CD4-positive, alpha-beta T cell treated with Interleukin-17A for 1 hour (primary cell): ENCODE data around the gene PLPPR5.

ENCODE experiments used
- DNase-seq: peaks from one replicate; pipeline ENCODE4 v3.0.0-alpha.2; 2020

The PLPPR5 gene

DNA sequence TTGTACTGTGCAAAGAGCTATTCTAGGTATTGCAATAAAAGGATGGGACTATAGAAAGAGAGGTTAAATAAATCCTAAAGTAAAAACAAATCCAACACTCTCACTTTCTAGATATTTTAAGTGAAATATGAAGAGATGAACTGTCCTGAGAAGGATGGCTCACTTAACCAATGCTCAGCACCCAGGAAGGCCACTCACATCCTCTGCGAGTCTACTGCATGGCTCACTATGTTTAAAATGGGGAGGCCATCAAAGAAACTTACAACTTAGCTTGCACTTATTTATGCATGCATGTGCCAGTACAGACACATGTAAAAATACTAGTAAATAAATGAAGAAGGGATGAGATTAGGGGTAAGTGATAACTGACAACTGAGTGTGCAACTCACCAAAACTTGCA is 37.5 kb downstream of the PLPPR5 start:
- no peak for DNase-seq

- no peak for DNase-seq
Measured at GRCh38 chr1:98965394-98965793, 39.3 kb downstream of the PLPPR5 start.

- DNase-seq, result no peak
Measured at GRCh38 chr1:98964198-98964597, 40.5 kb downstream of the PLPPR5 start.

DNA sequence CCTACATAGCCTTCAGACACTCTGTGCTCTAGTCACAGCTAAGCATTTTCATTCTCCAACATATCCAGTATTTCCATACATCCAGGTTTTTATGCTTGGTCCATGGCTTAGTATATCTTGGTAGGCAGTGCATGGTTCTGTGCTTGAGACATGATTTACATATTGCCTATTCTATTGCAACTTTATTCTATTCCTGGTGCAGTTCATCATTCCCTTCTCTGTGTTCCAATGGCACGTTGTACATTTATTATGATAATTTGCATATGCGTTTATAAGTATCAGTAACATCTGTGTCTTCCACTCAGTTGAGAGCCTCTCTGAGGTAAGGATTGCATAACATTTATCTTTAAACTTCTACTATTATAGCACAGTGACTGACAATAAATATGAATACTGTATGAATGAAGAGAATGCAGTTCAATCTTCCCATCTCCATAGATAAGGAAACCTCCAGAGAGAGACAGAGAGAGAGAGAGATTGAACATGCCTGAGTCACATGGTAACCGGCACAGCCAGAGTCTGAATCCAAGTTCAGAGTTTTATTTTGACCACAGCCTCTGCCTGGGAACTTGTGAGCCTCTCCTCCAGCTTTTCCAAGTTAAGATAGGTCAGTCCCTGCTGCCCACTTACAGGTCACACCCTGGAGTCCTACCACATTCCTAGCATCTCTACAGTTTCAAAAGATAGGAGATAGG is 41.5 kb downstream of the PLPPR5 start:
- no peak for DNase-seq

GRCh38 chr1:98962156-98962555 is 42.5 kb downstream of the PLPPR5 start:
- no peak for DNase-seq

GRCh38 chr1:98949621-98950020 is 55.0 kb downstream of the PLPPR5 start:
- DNase-seq, result no peak

DNA sequence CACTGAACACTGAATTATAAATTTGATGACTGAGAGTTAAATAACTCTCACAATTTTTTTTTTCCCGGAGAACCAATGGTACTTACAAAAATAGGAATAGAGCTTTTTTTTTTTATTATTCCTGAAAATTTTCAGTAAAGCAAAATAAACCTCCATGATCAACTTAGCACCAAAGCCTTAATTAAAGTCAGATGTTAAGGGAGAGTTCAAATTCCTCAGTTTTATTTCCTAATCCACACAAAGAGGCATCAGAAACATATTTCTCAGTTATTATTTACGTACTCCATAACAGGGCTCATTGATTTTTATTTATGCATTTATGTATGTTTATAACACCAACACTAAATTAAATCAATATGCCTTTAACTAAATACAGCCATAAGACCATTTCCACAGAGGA is 55.5 kb downstream of the PLPPR5 start:
- DNase-seq, result no peak

- no peak for DNase-seq
Measured at GRCh38 chr1:98947071-98947470, 57.6 kb downstream of the PLPPR5 start.

DNA sequence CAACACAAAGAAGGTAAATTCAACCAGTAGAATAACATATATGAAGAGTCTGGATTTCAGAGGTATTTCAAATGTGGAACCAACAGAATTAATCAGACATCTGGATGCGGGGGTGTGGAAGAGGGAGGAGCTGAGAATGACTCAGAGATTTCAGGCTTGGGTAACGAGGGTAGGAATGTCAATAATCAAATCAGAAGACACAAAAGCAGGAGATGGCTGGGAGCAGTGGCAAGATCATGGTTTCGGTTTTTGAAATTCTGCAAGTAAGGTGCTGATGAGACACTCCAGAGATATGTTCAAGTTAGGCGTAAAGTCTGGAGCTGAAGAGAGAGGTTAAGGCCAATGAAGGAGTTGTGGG is 64.0 kb downstream of the PLPPR5 start:
- no peak for DNase-seq

DNA sequence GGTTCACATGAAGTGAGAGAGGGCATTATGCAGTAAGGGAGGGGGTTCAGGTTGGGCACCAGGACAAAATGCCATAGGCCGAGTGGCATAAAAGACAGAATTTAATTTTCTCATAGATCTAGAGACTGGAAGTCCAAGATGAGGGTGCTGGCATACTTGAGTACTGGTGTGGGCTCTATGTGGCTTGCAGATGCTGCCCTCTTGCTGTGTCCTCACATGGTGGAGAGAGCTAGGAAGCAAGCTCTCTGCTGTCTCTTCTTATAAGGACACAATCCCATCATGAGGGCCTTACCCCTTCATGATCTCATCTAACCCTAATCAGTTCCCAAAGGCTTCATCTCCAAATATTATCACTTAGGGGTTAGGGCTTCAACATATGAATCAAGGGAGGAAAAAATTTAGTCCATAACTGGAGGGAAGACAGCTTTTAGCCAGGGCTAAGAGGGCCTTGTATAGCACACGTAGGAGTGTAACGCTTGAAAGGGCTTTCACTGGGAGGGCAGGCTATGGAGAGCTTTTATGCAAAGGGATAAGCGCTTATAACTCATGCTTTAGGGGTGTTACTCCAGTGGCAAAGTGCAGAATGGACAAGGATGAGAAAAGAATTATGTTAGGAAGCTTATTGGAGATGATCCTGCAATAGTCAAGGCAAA is 64.5 kb downstream of the PLPPR5 start:
- peak; percentile 6 for DNase-seq

- no peak for DNase-seq
Measured at GRCh38 chr1:98939471-98939870, 65.2 kb downstream of the PLPPR5 start.

DNA sequence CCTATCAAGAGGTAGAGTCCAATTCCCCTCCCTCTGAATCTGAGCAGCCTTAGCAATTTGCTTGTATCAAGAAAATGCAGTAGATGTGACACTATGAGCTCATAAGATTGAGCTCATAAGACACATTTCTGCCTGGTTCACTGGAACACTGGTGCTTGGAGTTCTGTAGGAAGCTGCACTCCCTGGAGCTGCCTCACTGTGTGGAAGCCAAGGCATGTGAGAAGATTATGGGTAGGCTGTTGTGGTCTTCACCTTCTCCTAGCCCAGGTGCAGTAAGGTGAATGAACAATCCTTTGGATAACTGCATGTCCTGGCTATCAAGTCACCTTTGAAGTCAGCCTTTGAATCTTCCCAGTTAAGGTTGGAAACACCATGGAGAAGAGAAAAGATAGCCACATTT is 67.3 kb downstream of the PLPPR5 start:
- DNase-seq, result no peak

GRCh38 chr1:98932184-98932583 is 72.5 kb downstream of the PLPPR5 start:
- DNase-seq, result no peak

GRCh38 chr1:98931128-98931835 is 73.4 kb downstream of the PLPPR5 start:
- no peak for DNase-seq

GRCh38 chr1:98929437-98929836 is 75.2 kb downstream of the PLPPR5 start:
- DNase-seq, result no peak

DNA sequence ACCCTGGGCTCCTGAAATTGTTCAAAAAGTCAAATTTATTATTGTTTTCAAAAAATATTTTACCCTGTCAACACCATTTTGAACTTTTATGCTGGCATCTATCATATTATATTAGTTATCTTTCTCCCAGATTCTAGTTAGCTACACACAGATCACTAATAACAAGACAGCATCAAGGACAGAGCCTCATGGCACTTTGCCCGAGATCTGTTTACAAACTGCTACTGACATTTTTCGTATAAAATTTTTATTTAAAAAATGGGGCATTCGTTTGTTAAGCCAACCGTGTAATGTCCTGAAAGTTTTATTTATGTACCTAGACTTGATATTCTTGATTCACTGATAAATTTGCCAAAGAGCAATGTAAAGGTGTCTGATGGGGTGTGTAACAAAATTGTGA is 78.1 kb downstream of the PLPPR5 start:
- DNase-seq, result no peak

GRCh38 chr1:98924977-98925376 is 79.7 kb downstream of the PLPPR5 start:
- DNase-seq, result no peak

- DNase-seq, result no peak
Measured at GRCh38 chr1:98923667-98924066, 81.0 kb downstream of the PLPPR5 start.

- no peak for DNase-seq
Measured at GRCh38 chr1:98921817-98922216, 82.8 kb downstream of the PLPPR5 start.

GRCh38 chr1:98920441-98921110 is 84.1 kb downstream of the PLPPR5 start:
- no peak for DNase-seq

- no peak for DNase-seq
Measured at GRCh38 chr1:98919652-98920051, 85.0 kb downstream of the PLPPR5 start.

DNA sequence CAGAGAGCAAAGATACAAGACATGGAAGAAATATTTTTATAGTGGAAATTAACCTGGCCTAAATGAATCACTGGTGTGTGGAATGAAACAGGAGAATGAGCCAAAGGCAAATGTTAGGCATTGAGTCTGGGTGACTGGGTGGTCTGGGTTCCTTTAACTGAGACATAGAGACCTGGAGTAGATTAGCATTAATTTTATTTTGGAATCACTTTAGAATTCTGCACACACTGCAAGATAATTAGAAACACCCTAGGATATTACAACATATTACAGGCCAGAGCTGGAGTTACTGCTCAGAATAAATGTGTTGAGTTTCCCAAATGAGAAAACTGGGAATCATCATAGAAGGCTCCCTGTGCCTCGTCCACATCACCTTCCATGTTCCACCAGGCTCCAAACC is 85.5 kb downstream of the PLPPR5 start:
- DNase-seq, result no peak

- DNase-seq, result no peak
Measured at GRCh38 chr1:98914547-98914946, 90.1 kb downstream of the PLPPR5 start.

- no peak for DNase-seq
Measured at GRCh38 chr1:98910827-98911226, 93.8 kb downstream of the PLPPR5 start.
